ENCODE measurements around the gene ASGR1. TPM values are rescaled to one million over a fixed set of nuclear protein-coding genes. Genes with fewer than 3 reads are reported as not detected.
"Not testable (repeated sequence)": the region's sequence is repeated elsewhere in the genome, so short reads cannot be mapped to it uniquely, and the experiment has no call there.

ASGR1 gene
- total RNA-seq, 1 donor from 2014 or later = 1.6 TPM

GRCh38 chr17:7186241-7186640 lies 7.1 kb upstream of the ASGR1 start:
- DNase-seq (ENCODE audit: extremely low spot score, unreplicated experiment) = no peak
- no peak overlapping the region for H3K27ac Mint-ChIP-seq (ENCODE audit: unreplicated experiment)
- no peaks in the 10 kb centered on the region for H3K4me1 Mint-ChIP-seq (ENCODE audit: unreplicated experiment)
- TF ChIP-seq CTCF (IDR thresholded peaks at IDR 0.05) = no peak
- H3K36me3 Mint-ChIP-seq (ENCODE audit: unreplicated experiment) = peaks cover 19% of the 10 kb centered on the region
- H3K9me3 Mint-ChIP-seq (ENCODE audit: unreplicated experiment) = no peaks in the 10 kb centered on the region
- H3K27me3 Mint-ChIP-seq (ENCODE audit: unreplicated experiment) = no peaks in the 10 kb centered on the region
- no peak overlapping the region for H3K4me3 Mint-ChIP-seq (ENCODE audit: unreplicated experiment)

GRCh38 chr17:7184647-7185046 lies 5.5 kb upstream of the ASGR1 start:
- H3K36me3 Mint-ChIP-seq (ENCODE audit: unreplicated experiment) = peaks cover 16% of the 10 kb centered on the region
- H3K9me3 Mint-ChIP-seq (ENCODE audit: unreplicated experiment) = no peaks in the 10 kb centered on the region
- no peaks in the 10 kb centered on the region for H3K27me3 Mint-ChIP-seq (ENCODE audit: unreplicated experiment)
- H3K4me3 Mint-ChIP-seq (ENCODE audit: unreplicated experiment) = no peak overlapping the region
- H3K27ac Mint-ChIP-seq (ENCODE audit: unreplicated experiment) = no peak overlapping the region
- no peak for TF ChIP-seq CTCF (IDR thresholded peaks at IDR 0.05)
- H3K4me1 Mint-ChIP-seq (ENCODE audit: unreplicated experiment) = no peaks in the 10 kb centered on the region
- DNase-seq (ENCODE audit: extremely low spot score, unreplicated experiment) = no peak

GRCh38 chr17:7184091-7184488 lies 4.9 kb upstream of the ASGR1 start:
- Mint-ChIP-seq H3K27ac (ENCODE audit: unreplicated experiment) (no peak overlapping the region), H3K27me3 (ENCODE audit: unreplicated experiment) (no peaks in the 10 kb centered on the region), H3K9me3 (ENCODE audit: unreplicated experiment) (no peaks in the 10 kb centered on the region), H3K4me1 (ENCODE audit: unreplicated experiment) (no peaks in the 10 kb centered on the region), H3K36me3 (ENCODE audit: unreplicated experiment) (peaks cover 13% of the 10 kb centered on the region), H3K4me3 (ENCODE audit: unreplicated experiment) (no peak overlapping the region)
- no peak for DNase-seq (ENCODE audit: extremely low spot score, unreplicated experiment)
- no peak for TF ChIP-seq CTCF (IDR thresholded peaks at IDR 0.05)

GRCh38 chr17:7183433-7184090 lies 4.4 kb upstream of the ASGR1 start:
- H3K27ac Mint-ChIP-seq (ENCODE audit: unreplicated experiment) = no peak overlapping the region

GRCh38 chr17:7182101-7182500 lies 2.9 kb upstream of the ASGR1 start:
- H3K36me3 Mint-ChIP-seq (ENCODE audit: unreplicated experiment); H3K4me1 Mint-ChIP-seq (ENCODE audit: unreplicated experiment); H3K27ac Mint-ChIP-seq (ENCODE audit: unreplicated experiment); DNase-seq (ENCODE audit: extremely low spot score, unreplicated experiment); H3K9me3 Mint-ChIP-seq (ENCODE audit: unreplicated experiment); H3K4me3 Mint-ChIP-seq (ENCODE audit: unreplicated experiment); H3K27me3 Mint-ChIP-seq (ENCODE audit: unreplicated experiment): not testable (repeated sequence)

More at GRCh38 chr17:7183433-7184090, 4.4 kb upstream of the ASGR1 start:
- Mint-ChIP-seq H3K9me3 (ENCODE audit: unreplicated experiment) (no peaks in the 10 kb centered on the region), H3K4me1 (ENCODE audit: unreplicated experiment) (no peaks in the 10 kb centered on the region), H3K27me3 (ENCODE audit: unreplicated experiment) (no peaks in the 10 kb centered on the region), H3K4me3 (ENCODE audit: unreplicated experiment) (no peak overlapping the region), H3K36me3 (ENCODE audit: unreplicated experiment) (peaks cover 11% of the 10 kb centered on the region)
- no peak for TF ChIP-seq CTCF (IDR thresholded peaks at IDR 0.05)
- no peak for DNase-seq (ENCODE audit: extremely low spot score, unreplicated experiment)

- Mint-ChIP-seq H3K9me3 (ENCODE audit: unreplicated experiment) (no peaks in the 10 kb centered on the region), H3K4me3 (ENCODE audit: unreplicated experiment) (no peak overlapping the region), H3K27me3 (ENCODE audit: unreplicated experiment) (peaks cover 6% of the 10 kb centered on the region), H3K36me3 (ENCODE audit: unreplicated experiment) (no peaks in the 10 kb centered on the region), H3K4me1 (ENCODE audit: unreplicated experiment) (no peaks in the 10 kb centered on the region), H3K27ac (ENCODE audit: unreplicated experiment) (no peak overlapping the region)
- DNase-seq (ENCODE audit: extremely low spot score, unreplicated experiment) = no peak
- no peak for TF ChIP-seq CTCF (IDR thresholded peaks at IDR 0.05)
Observed at GRCh38 chr17:7178973-7179316, 225 bp downstream of the ASGR1 start.

All from osteocyte (in vitro differentiated cells).